Osteoblast (primary cell): ENCODE measurements around the gene ITPRIPL2. TPM values are rescaled to one million over a fixed set of nuclear protein-coding genes. Genes with fewer than 3 reads are reported as not detected.

Experiments used
- DNase-seq: peaks from one replicate; pipeline ENCODE4 v3.0.0; 2011; ENCODE audit warnings: low spot score, mixed read lengths; ENCODE audit not compliant: insufficient read length; ENCODE audit errors: missing footprints
- H2AFZ ChIP-seq: 2 replicates; pipeline ENCODE4 v1.6.0; 2011; ENCODE audit warnings: mild to moderate bottlenecking, low read length
- H3K27ac ChIP-seq: 2 replicates; pipeline ENCODE4 v1.5.1; 2011; ENCODE audit warnings: mild to moderate bottlenecking, low read depth, low read length, moderate library complexity
- H3K27me3 ChIP-seq: 2 replicates; pipeline ENCODE4 v1.6.0; 2012; ENCODE audit warnings: mild to moderate bottlenecking, control low read depth, inconsistent platforms, low read length, moderate library complexity; ENCODE audit not compliant: insufficient read depth
- H3K36me3 ChIP-seq: 2 replicates; pipeline ENCODE4 v1.5.1; 2011; ENCODE audit warnings: mild to moderate bottlenecking, low read length, control low read depth, moderate library complexity; ENCODE audit not compliant: insufficient read depth
- H3K4me1 ChIP-seq: 2 replicates; pipeline ENCODE4 v1.5.1; 2011; ENCODE audit warnings: mild to moderate bottlenecking, low read length, control low read depth, moderate library complexity; ENCODE audit not compliant: insufficient read depth
- H3K4me2 ChIP-seq: 2 replicates; pipeline ENCODE4 v1.6.0; 2011; ENCODE audit warnings: mild to moderate bottlenecking, low read length; ENCODE audit not compliant: insufficient read depth
- H3K4me3 ChIP-seq: fragments of 200-600 bp; sonication (generic); 3 replicates; pipeline ENCODE4 v1.5.1; 2012; ENCODE audit warnings: mild to moderate bottlenecking, low read length, inconsistent platforms; ENCODE audit not compliant: insufficient read depth
- H3K79me2 ChIP-seq: 2 replicates; pipeline ENCODE4 v1.6.0; 2012; ENCODE audit warnings: mild to moderate bottlenecking, low read length, control low read depth, inconsistent platforms; ENCODE audit not compliant: insufficient read depth
- H3K9me3 ChIP-seq: 2 replicates; pipeline ENCODE4 v1.5.1; 2011; ENCODE audit warnings: low read depth, low read length, control low read depth
- H4K20me1 ChIP-seq: 2 replicates; pipeline ENCODE4 v1.6.0; 2012; ENCODE audit warnings: mild to moderate bottlenecking, low read length, control low read depth; ENCODE audit not compliant: insufficient read depth
- CTCF ChIP-seq: IDR thresholded peaks from 2 replicates; pipeline ENCODE4 v1.5.1; 2011; ENCODE audit warnings: mild to moderate bottlenecking, low read depth, low read length, moderate library complexity; ENCODE audit errors: extremely low read depth
- total RNA-seq: library from RNA; depleted of rRNA; stranded (reverse); fragments of >200 nt; gene quantifications from 2 replicates; pipeline ENCODE4 v1.2.3, GENCODE V29; 2012

ITPRIPL2 gene
- total RNA-seq, 1 donor = 59.4 TPM

GRCh38 chr16:19132898-19133297, 19.1 kb downstream of the ITPRIPL2 start:
- TF ChIP-seq CTCF = no peak
- Histone ChIP-seq H3K27ac (no peak overlapping the region), H3K36me3 (no peaks in the 10 kb centered on the region), H3K9me3 (no peaks in the 10 kb centered on the region), H2AFZ (no peak overlapping the region), H3K79me2 (no peaks in the 10 kb centered on the region), H3K27me3 (no peaks in the 10 kb centered on the region), H3K4me2 (no peak overlapping the region), H3K4me1 (peaks cover 31% of the 10 kb centered on the region), H3K4me3 (no peak overlapping the region), H4K20me1 (no peaks in the 10 kb centered on the region)
- DNase-seq = no peak

GRCh38 chr16:19133600-19133999, 19.8 kb downstream of the ITPRIPL2 start:
- Histone ChIP-seq H3K4me1 (peaks cover 31% of the 10 kb centered on the region), H3K4me3 (no peak overlapping the region), H3K79me2 (no peaks in the 10 kb centered on the region), H3K9me3 (no peaks in the 10 kb centered on the region), H3K36me3 (no peaks in the 10 kb centered on the region), H2AFZ (no peak overlapping the region), H3K4me2 (no peak overlapping the region), H3K27ac (no peak overlapping the region), H4K20me1 (no peaks in the 10 kb centered on the region), H3K27me3 (no peaks in the 10 kb centered on the region)
- no peak for TF ChIP-seq CTCF
- DNase-seq = no peak

DNA sequence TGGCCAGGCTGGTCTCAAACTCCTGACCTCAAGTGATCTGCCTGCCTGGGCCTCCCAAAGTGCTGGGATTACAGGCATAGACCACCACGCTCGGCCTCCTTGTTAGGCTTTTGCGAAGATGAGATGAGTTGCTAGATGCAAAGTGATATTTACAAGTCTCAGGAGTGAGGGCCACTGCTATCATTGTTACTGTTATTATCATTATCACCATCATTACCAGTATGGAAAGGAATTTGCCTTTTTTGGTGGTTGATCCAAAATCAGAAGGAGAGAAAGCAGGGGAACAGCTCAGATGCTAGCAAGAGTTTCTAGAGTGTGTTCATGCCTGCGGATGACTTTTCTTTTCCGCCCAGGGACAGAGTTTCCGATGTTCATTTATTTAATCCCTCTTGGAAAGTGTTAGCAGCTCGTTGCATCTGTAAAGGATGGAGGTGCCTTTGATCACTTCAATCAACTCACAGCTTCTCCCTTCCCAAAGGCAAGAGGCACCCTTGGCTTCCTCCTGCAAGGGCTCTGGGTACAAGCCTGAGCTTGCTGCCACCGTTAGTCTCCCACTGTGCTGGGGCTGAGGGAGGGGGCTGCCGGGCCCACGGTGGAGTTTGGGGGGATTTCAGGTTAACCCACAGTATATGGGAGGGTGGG, 21.6 kb downstream of the ITPRIPL2 start:
- H4K20me1 ChIP-seq = no peaks in the 10 kb centered on the region
- no peak for TF ChIP-seq CTCF
- no peaks in the 10 kb centered on the region for H3K27me3 ChIP-seq
- no peak overlapping the region for H3K4me2 ChIP-seq
- no peak overlapping the region for H3K4me3 ChIP-seq
- H3K9me3 ChIP-seq = no peaks in the 10 kb centered on the region
- H3K4me1 ChIP-seq = peaks cover 30% of the 10 kb centered on the region
- H3K36me3 ChIP-seq = no peaks in the 10 kb centered on the region
- H3K79me2 ChIP-seq = no peaks in the 10 kb centered on the region
- H2AFZ ChIP-seq = no peak overlapping the region
- H3K27ac ChIP-seq = no peak overlapping the region
- no peak for DNase-seq

GRCh38 chr16:19135896-19136438, 22.2 kb downstream of the ITPRIPL2 start:
- no peak overlapping the region for H3K4me3 ChIP-seq
- H2AFZ ChIP-seq = no peak overlapping the region
- no peaks in the 10 kb centered on the region for H4K20me1 ChIP-seq
- H3K27ac ChIP-seq = no peak overlapping the region
- TF ChIP-seq CTCF = no peak
- no peaks in the 10 kb centered on the region for H3K79me2 ChIP-seq
- no peaks in the 10 kb centered on the region for H3K36me3 ChIP-seq
- H3K27me3 ChIP-seq = no peaks in the 10 kb centered on the region
- no peak overlapping the region for H3K4me2 ChIP-seq
- DNase-seq = no peak
- H3K9me3 ChIP-seq = no peaks in the 10 kb centered on the region
- peaks cover 23% of the 10 kb centered on the region for H3K4me1 ChIP-seq
